ENCODE results near the gene HSPA1B.
"Not testable (repeated sequence)": the region's sequence is repeated elsewhere in the genome, so short reads cannot be mapped to it uniquely, and the experiment has no call there.

The HSPA1B gene

GRCh38 chr6:31791324-31792089 is 36.0 kb upstream of the HSPA1B start:
- Histone ChIP-seq H3K9me3 (ENCODE audit: insufficient read depth, low read depth, low read length) (no peaks in the 10 kb centered on the region), H3K4me3 (ENCODE audit: low read length) (no peak overlapping the region), H3K4me1 (ENCODE audit: insufficient read depth, low read length) (no peaks in the 10 kb centered on the region), H3K9ac (ENCODE audit: low read depth, low read length) (no peak overlapping the region), H3K27me3 (ENCODE audit: insufficient read depth, low read length) (no peaks in the 10 kb centered on the region), H3K27ac (ENCODE audit: low read length) (no peak overlapping the region), H3K36me3 (ENCODE audit: insufficient read depth, low read depth, low read length) (peaks cover 49% of the 10 kb centered on the region)

GRCh38 chr6:31792090-31792374 is 35.5 kb upstream of the HSPA1B start:
- Histone ChIP-seq H3K4me3 (ENCODE audit: low read length) (no peak overlapping the region), H3K9ac (ENCODE audit: low read depth, low read length) (no peak overlapping the region), H3K36me3 (ENCODE audit: insufficient read depth, low read depth, low read length) (peaks cover 50% of the 10 kb centered on the region), H3K4me1 (ENCODE audit: insufficient read depth, low read length) (no peaks in the 10 kb centered on the region), H3K27ac (ENCODE audit: low read length) (no peak overlapping the region), H3K27me3 (ENCODE audit: insufficient read depth, low read length) (no peaks in the 10 kb centered on the region), H3K9me3 (ENCODE audit: insufficient read depth, low read depth, low read length) (no peaks in the 10 kb centered on the region)

- H3K4me1 ChIP-seq (ENCODE audit: insufficient read depth, low read length), result no peaks in the 10 kb centered on the region
- peaks cover 53% of the 10 kb centered on the region for H3K36me3 ChIP-seq (ENCODE audit: insufficient read depth, low read depth, low read length)
- H3K4me3 ChIP-seq (ENCODE audit: low read length), result no peak overlapping the region
- no peaks in the 10 kb centered on the region for H3K9me3 ChIP-seq (ENCODE audit: insufficient read depth, low read depth, low read length)
- no peaks in the 10 kb centered on the region for H3K27me3 ChIP-seq (ENCODE audit: insufficient read depth, low read length)
- H3K9ac ChIP-seq (ENCODE audit: low read depth, low read length), result no peak overlapping the region
- H3K27ac ChIP-seq (ENCODE audit: low read length), result no peak overlapping the region
These were observed 34.8 kb upstream of the HSPA1B start for GRCh38 chr6:31792761-31793171.

GRCh38 chr6:31793927-31794245 is 33.7 kb upstream of the HSPA1B start:
- H3K9ac ChIP-seq (ENCODE audit: low read depth, low read length), result peak overlapping the region; percentile 99; the same call in 1 of the 2 replicates
- not testable (repeated sequence) for H3K9me3 ChIP-seq (ENCODE audit: insufficient read depth, low read depth, low read length); H3K4me1 ChIP-seq (ENCODE audit: insufficient read depth, low read length); H3K27ac ChIP-seq (ENCODE audit: low read length); H3K27me3 ChIP-seq (ENCODE audit: insufficient read depth, low read length)
- H3K36me3 ChIP-seq (ENCODE audit: insufficient read depth, low read depth, low read length), result peaks cover 59% of the 10 kb centered on the region
- H3K4me3 ChIP-seq (ENCODE audit: low read length), result peak overlapping the region; percentile 96

GRCh38 chr6:31794294-31794865 is 33.2 kb upstream of the HSPA1B start:
- Histone ChIP-seq H3K27me3 (ENCODE audit: insufficient read depth, low read length) (no peaks in the 10 kb centered on the region), H3K4me1 (ENCODE audit: insufficient read depth, low read length) (no peaks in the 10 kb centered on the region), H3K9me3 (ENCODE audit: insufficient read depth, low read depth, low read length) (no peaks in the 10 kb centered on the region), H3K27ac (ENCODE audit: low read length) (no peak overlapping the region), H3K4me3 (ENCODE audit: low read length) (peak overlapping the region; percentile 96), H3K9ac (ENCODE audit: low read depth, low read length) (peak overlapping the region; percentile 99), H3K36me3 (ENCODE audit: insufficient read depth, low read depth, low read length) (peaks cover 57% of the 10 kb centered on the region)

- H3K36me3 ChIP-seq (ENCODE audit: insufficient read depth, low read depth, low read length), result peaks cover 57% of the 10 kb centered on the region
- H3K9ac ChIP-seq (ENCODE audit: low read depth, low read length), result peak overlapping the region; percentile 99
- H3K9me3 ChIP-seq (ENCODE audit: insufficient read depth, low read depth, low read length), result no peaks in the 10 kb centered on the region
- peak overlapping the region; percentile 87 for H3K27ac ChIP-seq (ENCODE audit: low read length)
- no peaks in the 10 kb centered on the region for H3K27me3 ChIP-seq (ENCODE audit: insufficient read depth, low read length)
- peak overlapping the region; percentile 96 for H3K4me3 ChIP-seq (ENCODE audit: low read length)
- H3K4me1 ChIP-seq (ENCODE audit: insufficient read depth, low read length), result no peaks in the 10 kb centered on the region
These were observed 32.5 kb upstream of the HSPA1B start for GRCh38 chr6:31794866-31795615.

- Histone ChIP-seq H3K36me3 (ENCODE audit: insufficient read depth, low read depth, low read length) (peaks cover 50% of the 10 kb centered on the region), H3K4me3 (ENCODE audit: low read length) (peak within 1 kb of the TSS; percentile 96), H3K9ac (ENCODE audit: low read depth, low read length) (peak within 1 kb of the TSS; percentile 99), H3K4me1 (ENCODE audit: insufficient read depth, low read length) (no peaks in the 10 kb centered on the region), H3K9me3 (ENCODE audit: insufficient read depth, low read depth, low read length) (no peaks in the 10 kb centered on the region), H3K27me3 (ENCODE audit: insufficient read depth, low read length) (no peaks in the 10 kb centered on the region), H3K27ac (ENCODE audit: low read length) (peak within 1 kb of the TSS; percentile 87)
These were observed 31.8 kb upstream of the HSPA1B start, which contains the start of gene VARS1 for GRCh38 chr6:31795616-31796298. VARS1 (minus strand) TSS chr6:31795752; CDS start chr6:31795217, 535 bp downstream.

GRCh38 chr6:31796993-31797385 is 30.5 kb upstream of the HSPA1B start:
- H3K36me3 ChIP-seq (ENCODE audit: insufficient read depth, low read depth, low read length), result peaks cover 48% of the 10 kb centered on the region

GRCh38 chr6:31797588-31797987 is 29.9 kb upstream of the HSPA1B start:
- no peak overlapping the region for H3K9ac ChIP-seq (ENCODE audit: low read depth, low read length)
- H3K4me3 ChIP-seq (ENCODE audit: low read length), result no peak overlapping the region
- H3K4me1 ChIP-seq (ENCODE audit: insufficient read depth, low read length), result no peaks in the 10 kb centered on the region
- H3K27ac ChIP-seq (ENCODE audit: low read length), result no peak overlapping the region
- no peaks in the 10 kb centered on the region for H3K9me3 ChIP-seq (ENCODE audit: insufficient read depth, low read depth, low read length)
- no peaks in the 10 kb centered on the region for H3K27me3 ChIP-seq (ENCODE audit: insufficient read depth, low read length)
- peaks cover 44% of the 10 kb centered on the region for H3K36me3 ChIP-seq (ENCODE audit: insufficient read depth, low read depth, low read length)

More at GRCh38 chr6:31796993-31797385, 30.5 kb upstream of the HSPA1B start:
- no peak overlapping the region for H3K27ac ChIP-seq (ENCODE audit: low read length)
- H3K4me3 ChIP-seq (ENCODE audit: low read length), result no peak overlapping the region
- H3K27me3 ChIP-seq (ENCODE audit: insufficient read depth, low read length), result no peaks in the 10 kb centered on the region
- H3K9me3 ChIP-seq (ENCODE audit: insufficient read depth, low read depth, low read length), result no peaks in the 10 kb centered on the region
- no peaks in the 10 kb centered on the region for H3K4me1 ChIP-seq (ENCODE audit: insufficient read depth, low read length)
- H3K9ac ChIP-seq (ENCODE audit: low read depth, low read length), result no peak overlapping the region

GRCh38 chr6:31799781-31800180 is 27.8 kb upstream of the HSPA1B start:
- Histone ChIP-seq H3K4me1 (ENCODE audit: insufficient read depth, low read length) (no peaks in the 10 kb centered on the region), H3K9me3 (ENCODE audit: insufficient read depth, low read depth, low read length) (no peaks in the 10 kb centered on the region), H3K4me3 (ENCODE audit: low read length) (no peak overlapping the region), H3K9ac (ENCODE audit: low read depth, low read length) (no peak overlapping the region), H3K27me3 (ENCODE audit: insufficient read depth, low read length) (no peaks in the 10 kb centered on the region), H3K36me3 (ENCODE audit: insufficient read depth, low read depth, low read length) (peaks cover 52% of the 10 kb centered on the region; the same call in 1 of the 2 replicates), H3K27ac (ENCODE audit: low read length) (no peak overlapping the region)

- not testable (repeated sequence) for H3K4me1 ChIP-seq (ENCODE audit: insufficient read depth, low read length); H3K4me3 ChIP-seq (ENCODE audit: low read length); H3K9me3 ChIP-seq (ENCODE audit: insufficient read depth, low read depth, low read length); H3K9ac ChIP-seq (ENCODE audit: low read depth, low read length); H3K27me3 ChIP-seq (ENCODE audit: insufficient read depth, low read length); H3K27ac ChIP-seq (ENCODE audit: low read length)
- H3K36me3 ChIP-seq (ENCODE audit: insufficient read depth, low read depth, low read length), result peaks cover 52% of the 10 kb centered on the region; the same call in 1 of the 2 replicates
These were observed 26.3 kb upstream of the HSPA1B start for GRCh38 chr6:31801031-31801927.
